Measurements from ENCODE around the gene GBX2.

DNA sequence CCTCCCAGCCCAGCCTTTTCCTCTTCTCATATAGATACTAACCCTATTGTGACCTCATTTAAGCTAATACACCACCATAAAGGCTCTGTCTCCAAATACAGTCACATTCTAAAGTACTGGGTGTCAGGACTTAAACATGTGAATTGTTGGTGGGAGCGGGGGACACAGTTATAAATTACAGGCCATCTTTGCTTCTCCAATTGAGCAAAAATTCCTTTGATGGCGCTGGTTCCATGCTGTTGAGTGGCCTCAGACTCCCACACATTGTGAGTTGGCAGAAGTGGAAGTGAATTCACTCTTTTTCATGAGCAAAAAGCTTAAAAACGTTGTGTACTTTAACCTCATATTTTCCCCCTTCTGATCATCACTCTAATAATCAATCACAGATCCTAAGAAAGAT lies 46.0 kb downstream of the GBX2 start:
- TF ChIP-seq, protein P1, sequence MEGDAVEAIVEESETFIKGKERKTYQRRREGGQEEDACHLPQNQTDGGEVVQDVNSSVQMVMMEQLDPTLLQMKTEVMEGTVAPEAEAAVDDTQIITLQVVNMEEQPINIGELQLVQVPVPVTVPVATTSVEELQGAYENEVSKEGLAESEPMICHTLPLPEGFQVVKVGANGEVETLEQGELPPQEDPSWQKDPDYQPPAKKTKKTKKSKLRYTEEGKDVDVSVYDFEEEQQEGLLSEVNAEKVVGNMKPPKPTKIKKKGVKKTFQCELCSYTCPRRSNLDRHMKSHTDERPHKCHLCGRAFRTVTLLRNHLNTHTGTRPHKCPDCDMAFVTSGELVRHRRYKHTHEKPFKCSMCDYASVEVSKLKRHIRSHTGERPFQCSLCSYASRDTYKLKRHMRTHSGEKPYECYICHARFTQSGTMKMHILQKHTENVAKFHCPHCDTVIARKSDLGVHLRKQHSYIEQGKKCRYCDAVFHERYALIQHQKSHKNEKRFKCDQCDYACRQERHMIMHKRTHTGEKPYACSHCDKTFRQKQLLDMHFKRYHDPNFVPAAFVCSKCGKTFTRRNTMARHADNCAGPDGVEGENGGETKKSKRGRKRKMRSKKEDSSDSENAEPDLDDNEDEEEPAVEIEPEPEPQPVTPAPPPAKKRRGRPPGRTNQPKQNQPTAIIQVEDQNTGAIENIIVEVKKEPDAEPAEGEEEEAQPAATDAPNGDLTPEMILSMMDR (IDR thresholded peaks at IDR 0.05): no peak
- TF ChIP-seq POLR2A (IDR thresholded peaks at IDR 0.05): no peak
